Caco-2 (cell line): ENCODE results near the gene UNC5B. TPM values are rescaled to one million over a fixed set of nuclear protein-coding genes. Genes with fewer than 3 reads are reported as not detected.
"Not testable (repeated sequence)": the region's sequence is repeated elsewhere in the genome, so short reads cannot be mapped to it uniquely, and the experiment has no call there.

Source experiments
- BruUV-seq: library from RNA; stranded (reverse); fragments of 400-500 nt; replicated peaks from 2 replicates; lab custom pipeline; 2021; lab: Mats Ljungman, UMichigan
- CTCF ChIA-PET: fragments of 300-600 bp; sonication (Branson Sonifier 250); formaldehyde crosslinking; loops from one replicate; lab custom pipeline; 2022; ENCODE audit warnings: antibody characterized with exemption; lab: Charles Lee
- POLR2A ChIA-PET: fragments of 300-600 bp; sonication (Branson Sonifier 250); formaldehyde crosslinking; loops from one replicate; lab custom pipeline; 2022; ENCODE audit warnings: antibody characterized with exemption; lab: Charles Lee
- DNase-seq, 2 experiments: peaks; one replicate each; pipeline versions ENCODE4 v3.0.0 to v3.0.0-alpha.2; 2020 to 2022
- H3K27me3 ChIP-seq: replicated peaks from 2 replicates; pipeline ENCODE4 v1.6.0; 2011; ENCODE audit warnings: low read length; ENCODE audit not compliant: control insufficient read depth, insufficient read depth
- H3K36me3 ChIP-seq: 2 replicates; pipeline ENCODE4 v1.5.1; 2011; ENCODE audit warnings: low read length; ENCODE audit not compliant: control insufficient read depth, insufficient read depth
- H3K4me1 ChIP-seq: fragments of 250-450 bp; sonication (Bioruptor Pico); 2 replicates; pipeline ENCODE4 v1.5.1; 2020; ENCODE audit warnings: mild to moderate bottlenecking
- H3K4me3 ChIP-seq: 2 replicates; pipeline ENCODE4 v1.5.1; 2011; ENCODE audit warnings: low read depth, mild to moderate bottlenecking, control low read depth, low read length
- H3K9me3 ChIP-seq: fragments of 250-450 bp; sonication (Bioruptor Pico); 2 replicates; pipeline ENCODE4 v1.5.1; 2020; ENCODE audit warnings: mild to moderate bottlenecking, moderate library complexity
- H3K27ac Mint-ChIP-seq: one replicate; pipeline ENCODE4 v1.8.0; 2022; ENCODE audit warnings: mixed read lengths; ENCODE audit not compliant: unreplicated experiment
- H3K27me3 Mint-ChIP-seq: one replicate; pipeline ENCODE4 v1.8.0; 2022; ENCODE audit warnings: mixed read lengths; ENCODE audit not compliant: insufficient read depth, unreplicated experiment
- H3K36me3 Mint-ChIP-seq: one replicate; pipeline ENCODE4 v1.8.0; 2022; ENCODE audit warnings: mild to moderate bottlenecking, mixed read lengths; ENCODE audit not compliant: insufficient read depth, unreplicated experiment
- H3K4me1 Mint-ChIP-seq: one replicate; pipeline ENCODE4 v1.8.0; 2022; ENCODE audit warnings: low read depth, mixed read lengths; ENCODE audit not compliant: unreplicated experiment
- H3K4me3 Mint-ChIP-seq: one replicate; pipeline ENCODE4 v1.8.0; 2022; ENCODE audit warnings: mild to moderate bottlenecking, moderate library complexity, mixed read lengths; ENCODE audit not compliant: unreplicated experiment
- H3K9me3 Mint-ChIP-seq: one replicate; pipeline ENCODE4 v1.8.0; 2022; ENCODE audit warnings: mixed read lengths; ENCODE audit not compliant: unreplicated experiment
- CTCF ChIP-seq, 2 experiments: fragments of 200-600 bp in 1 of 2; IDR thresholded peaks; 1 replicate in 1 of 2; 2 replicates in 1 of 2; pipeline versions ENCODE4 v1.5.1 to v1.8.0; 2011 to 2022; ENCODE audit warnings: antibody characterized with exemption in 1 of 2, control low read depth in 1 of 2, inconsistent platforms in 1 of 2, low read depth in 1 of 2, low read length in 1 of 2, mild to moderate bottlenecking in 1 of 2, moderate library complexity in 1 of 2; ENCODE audit not compliant: insufficient read depth in 1 of 2, severe bottlenecking in 1 of 2, unreplicated experiment in 1 of 2
- intact Hi-C: fragments of 100-400 bp; cut with micrococcal nuclease; formaldehyde crosslinking; loops from one replicate; pipeline ENCODE4 v1.10.0; 2022; ENCODE audit not compliant: unreplicated experiment
- total RNA-seq: library from RNA; stranded (reverse); gene quantifications from 2 replicates; pipeline ENCODE4 v1.2.3, GENCODE V29; 2022

UNC5B gene
- total RNA-seq, 1 experiment from 2014 or later: 22.4 TPM

DNA sequence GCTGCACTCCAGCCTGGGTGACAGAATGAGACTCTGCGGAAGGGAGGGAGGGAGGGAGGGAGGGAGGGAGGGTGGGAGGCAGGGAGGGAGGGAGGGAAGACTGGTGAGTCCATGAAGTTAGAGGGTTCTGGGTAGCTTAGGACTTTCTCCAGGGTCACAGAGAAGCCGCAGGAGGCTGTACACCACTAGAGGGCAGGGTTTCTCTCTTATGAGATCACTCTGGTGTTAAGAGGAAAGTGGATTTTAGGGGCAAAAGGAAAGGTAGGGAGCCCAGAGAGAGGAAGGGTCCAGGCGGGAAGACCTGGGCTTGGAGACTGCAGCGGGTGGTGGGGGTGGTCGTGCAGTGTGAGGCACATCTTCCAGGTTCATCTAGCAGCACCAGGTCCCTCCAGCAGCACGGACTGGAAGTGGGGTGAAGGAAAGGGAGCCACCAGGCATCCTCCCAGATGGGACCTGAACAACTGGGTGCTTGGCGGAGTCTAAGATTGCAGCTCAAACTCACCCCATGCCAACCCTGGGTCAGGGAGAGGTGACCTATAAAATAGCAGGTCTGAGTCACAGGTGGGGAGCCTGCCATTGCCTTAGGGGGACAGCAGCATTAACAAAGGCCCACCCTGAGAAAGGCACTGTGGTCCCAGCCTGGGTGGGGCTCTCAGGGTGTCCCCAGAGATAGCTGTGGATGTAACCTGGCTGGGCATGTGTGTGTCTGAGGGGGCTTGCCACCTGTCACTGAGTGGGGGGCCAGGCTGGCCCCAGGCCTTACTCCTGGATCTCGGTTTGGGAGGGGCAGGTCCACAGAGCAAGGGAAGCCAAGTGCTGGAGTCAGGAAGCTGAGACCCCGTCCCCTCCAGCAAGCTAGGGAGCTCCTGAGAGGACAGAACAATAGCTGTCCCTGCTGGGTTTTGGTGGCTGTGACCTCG lies 58.2 kb downstream of the UNC5B start:
- TF ChIP-seq CTCF (IDR thresholded peaks at IDR 0.05; ENCODE audit: insufficient read depth in 1 of 2, low read depth in 1 of 2, low read length in 1 of 2, severe bottlenecking in 1 of 2, unreplicated experiment in 1 of 2): peak; percentile 79 to 98
- H3K4me3 ChIP-seq: no peak overlapping the region
- no peaks in the 10 kb centered on the region for H3K36me3 ChIP-seq
- H3K4me1 ChIP-seq: 0 out of 2 replicates have a peak, but pooled peaks cover 14% of the 10 kb centered on the region
- H3K9me3 ChIP-seq: no peaks in the 10 kb centered on the region
- H3K4me1 Mint-ChIP-seq: peaks cover 19% of the 10 kb centered on the region
- peak; percentile 80 to 86 for DNase-seq
- H3K27me3 Mint-ChIP-seq: no peaks in the 10 kb centered on the region
- H3K27ac Mint-ChIP-seq: peak overlapping the region; percentile 60
- intact Hi-C loops: loop anchor here (1.0 kb wide), 2 partner anchors 15 to 58 kb away; partner anchors contain the start of gene UNC5B
- no peaks in the 10 kb centered on the region for H3K27me3 ChIP-seq
- H3K9me3 Mint-ChIP-seq: no peaks in the 10 kb centered on the region
- H3K4me3 Mint-ChIP-seq: no peak overlapping the region
- ChIA-PET CTCF (interaction anchor here (0.5 to 2.6 kb wide), 28 partner anchors 9 to 1100 kb away, joined by 3 to 36 read pairs (median 4); partner anchors contain the start of genes SLC29A3 and UNC5B), POLR2A (no interaction called here)
- peaks cover 5% of the 10 kb centered on the region for H3K36me3 Mint-ChIP-seq
- BruUV-seq: no TSS peak

GRCh38 chr10:71271662-71272055 lies 59.3 kb downstream of the UNC5B start:
- intact Hi-C loops: no loop called here
- no peaks in the 10 kb centered on the region for H3K36me3 ChIP-seq
- ChIA-PET CTCF (interaction anchor here (2.6 kb wide), 1 partner anchor 26 kb away, joined by 36 read pairs; no protein-coding TSS in a partner anchor), POLR2A (no interaction called here)
- no TSS peak for BruUV-seq
- no peaks in the 10 kb centered on the region for H3K27me3 ChIP-seq
- H3K27me3 Mint-ChIP-seq: no peaks in the 10 kb centered on the region
- no peaks in the 10 kb centered on the region for H3K9me3 ChIP-seq
- H3K4me3 ChIP-seq: no peak overlapping the region
- no peaks in the 10 kb centered on the region for H3K9me3 Mint-ChIP-seq
- 0 out of 2 replicates have a peak, but pooled peaks cover 7% of the 10 kb centered on the region for H3K4me1 ChIP-seq
- no peaks in the 10 kb centered on the region for H3K36me3 Mint-ChIP-seq
- DNase-seq: no peak
- H3K4me3 Mint-ChIP-seq: no peak overlapping the region
- H3K27ac Mint-ChIP-seq: no peak overlapping the region
- TF ChIP-seq CTCF (IDR thresholded peaks at IDR 0.05; ENCODE audit: insufficient read depth in 1 of 2, low read depth in 1 of 2, low read length in 1 of 2, severe bottlenecking in 1 of 2, unreplicated experiment in 1 of 2): no peak
- peaks cover 11% of the 10 kb centered on the region for H3K4me1 Mint-ChIP-seq

- H3K27me3 Mint-ChIP-seq: no peaks in the 10 kb centered on the region
- H3K9me3 ChIP-seq: no peaks in the 10 kb centered on the region
- no peaks in the 10 kb centered on the region for H3K9me3 Mint-ChIP-seq
- TF ChIP-seq CTCF (IDR thresholded peaks at IDR 0.05; ENCODE audit: insufficient read depth in 1 of 2, low read depth in 1 of 2, low read length in 1 of 2, severe bottlenecking in 1 of 2, unreplicated experiment in 1 of 2): no peak
- H3K4me3 ChIP-seq: no peak overlapping the region
- no peaks in the 10 kb centered on the region for H3K27me3 ChIP-seq
- no TSS peak for BruUV-seq
- POLR2A ChIA-PET: no interaction called here
- no peaks in the 10 kb centered on the region for H3K36me3 Mint-ChIP-seq
- intact Hi-C loops: no loop called here
- H3K27ac Mint-ChIP-seq: no peak overlapping the region
- H3K4me1 ChIP-seq: 0 out of 2 replicates have a peak, but pooled peaks cover 7% of the 10 kb centered on the region
- CTCF ChIA-PET: interaction anchor here (2.6 kb wide), 1 partner anchor 26 kb away, joined by 36 read pairs; no protein-coding TSS in a partner anchor
- no peak overlapping the region for H3K4me3 Mint-ChIP-seq
- no peak for DNase-seq
- no peaks in the 10 kb centered on the region for H3K36me3 ChIP-seq
- peaks cover 7% of the 10 kb centered on the region for H3K4me1 Mint-ChIP-seq
Measured at GRCh38 chr10:71272056-71272771, 59.8 kb downstream of the UNC5B start.

- H3K9me3 ChIP-seq, H3K4me1 ChIP-seq, H3K4me1 Mint-ChIP-seq, DNase-seq, H3K27ac Mint-ChIP-seq, H3K4me3 ChIP-seq, H3K4me3 Mint-ChIP-seq, H3K36me3 ChIP-seq, H3K9me3 Mint-ChIP-seq, intact Hi-C loops, POLR2A ChIA-PET, H3K36me3 Mint-ChIP-seq, CTCF ChIA-PET, BruUV-seq, H3K27me3 Mint-ChIP-seq, H3K27me3 ChIP-seq: not testable (repeated sequence)
Measured at GRCh38 chr10:71272974-71273373, 60.6 kb downstream of the UNC5B start.
